ENCODE measurements around the gene SLC4A1.

The SLC4A1 gene

DNA sequence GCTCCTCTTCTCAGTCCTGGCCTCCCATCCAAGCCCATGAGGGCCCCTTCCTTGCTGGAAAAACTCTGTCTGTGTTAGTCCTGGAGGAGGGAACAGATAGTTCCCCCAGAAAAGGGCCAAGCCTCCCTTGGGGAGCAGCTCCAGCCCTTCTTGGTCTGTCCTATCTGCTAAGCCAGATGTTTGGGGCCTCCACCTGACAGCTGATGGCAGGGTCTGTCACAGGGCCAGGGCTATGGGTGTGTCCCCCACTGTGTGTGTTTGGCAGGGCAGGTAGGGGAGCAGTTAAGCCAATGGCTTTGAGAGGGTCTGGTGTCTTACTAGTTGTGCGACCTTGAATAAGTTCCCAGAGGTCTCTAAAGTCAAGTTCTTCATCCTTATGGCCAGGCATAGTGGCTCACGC is 13.6 kb upstream of the SLC4A1 start (continued):
- no peak for TF ChIP-seq TSHZ2 (CRISPR knock-in tag; IDR thresholded peaks at IDR 0.05)
- TF ChIP-seq, protein P1, sequence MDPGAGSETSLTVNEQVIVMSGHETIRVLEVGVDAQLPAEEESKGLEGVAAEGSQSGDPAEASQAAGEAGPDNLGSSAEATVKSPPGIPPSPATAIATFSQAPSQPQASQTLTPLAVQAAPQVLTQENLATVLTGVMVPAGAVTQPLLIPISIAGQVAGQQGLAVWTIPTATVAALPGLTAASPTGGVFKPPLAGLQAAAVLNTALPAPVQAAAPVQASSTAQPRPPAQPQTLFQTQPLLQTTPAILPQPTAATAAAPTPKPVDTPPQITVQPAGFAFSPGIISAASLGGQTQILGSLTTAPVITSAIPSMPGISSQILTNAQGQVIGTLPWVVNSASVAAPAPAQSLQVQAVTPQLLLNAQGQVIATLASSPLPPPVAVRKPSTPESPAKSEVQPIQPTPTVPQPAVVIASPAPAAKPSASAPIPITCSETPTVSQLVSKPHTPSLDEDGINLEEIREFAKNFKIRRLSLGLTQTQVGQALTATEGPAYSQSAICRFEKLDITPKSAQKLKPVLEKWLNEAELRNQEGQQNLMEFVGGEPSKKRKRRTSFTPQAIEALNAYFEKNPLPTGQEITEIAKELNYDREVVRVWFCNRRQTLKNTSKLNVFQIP (CRISPR knock-in tag; IDR thresholded peaks at IDR 0.05; ENCODE audit: borderline replicate concordance, low read depth) = no peak
- TF ChIP-seq ZNF565 (CRISPR knock-in tag; conservative IDR thresholded peaks at IDR 0.05; ENCODE audit: low read depth) = no peak
- no peak for TF ChIP-seq OSR1 (CRISPR knock-in tag; IDR thresholded peaks at IDR 0.05)
- no peak for TF ChIP-seq ARNTL (CRISPR knock-in tag; IDR thresholded peaks at IDR 0.05; ENCODE audit: borderline replicate concordance, low read depth)
- no peak for TF ChIP-seq ESRRG (CRISPR knock-in tag; IDR thresholded peaks at IDR 0.05)
- no peak for TF ChIP-seq RARB (CRISPR knock-in tag; IDR thresholded peaks at IDR 0.05)

GRCh38 chr17:44280392-44280937 is 12.5 kb upstream of the SLC4A1 start:
- no peak for ATAC-seq
- TF ChIP-seq, protein P1 (CRISPR knock-in tag; IDR thresholded peaks at IDR 0.05; ENCODE audit: borderline replicate concordance, low read depth) = no peak
- no peak for TF ChIP-seq CSRNP3 (CRISPR knock-in tag; IDR thresholded peaks at IDR 0.05)
- no peak for TF ChIP-seq ZNF565 (CRISPR knock-in tag; conservative IDR thresholded peaks at IDR 0.05; ENCODE audit: low read depth)
- TF ChIP-seq CSDC2 (CRISPR knock-in tag; IDR thresholded peaks at IDR 0.05) = no peak
- TF ChIP-seq ESRRG (CRISPR knock-in tag; IDR thresholded peaks at IDR 0.05) = no peak
- no peak for TF ChIP-seq TSHZ2 (CRISPR knock-in tag; IDR thresholded peaks at IDR 0.05)
- no peak for TF ChIP-seq BACH2 (CRISPR knock-in tag; IDR thresholded peaks at IDR 0.05; ENCODE audit: borderline replicate concordance)
- TF ChIP-seq, protein P2, sequence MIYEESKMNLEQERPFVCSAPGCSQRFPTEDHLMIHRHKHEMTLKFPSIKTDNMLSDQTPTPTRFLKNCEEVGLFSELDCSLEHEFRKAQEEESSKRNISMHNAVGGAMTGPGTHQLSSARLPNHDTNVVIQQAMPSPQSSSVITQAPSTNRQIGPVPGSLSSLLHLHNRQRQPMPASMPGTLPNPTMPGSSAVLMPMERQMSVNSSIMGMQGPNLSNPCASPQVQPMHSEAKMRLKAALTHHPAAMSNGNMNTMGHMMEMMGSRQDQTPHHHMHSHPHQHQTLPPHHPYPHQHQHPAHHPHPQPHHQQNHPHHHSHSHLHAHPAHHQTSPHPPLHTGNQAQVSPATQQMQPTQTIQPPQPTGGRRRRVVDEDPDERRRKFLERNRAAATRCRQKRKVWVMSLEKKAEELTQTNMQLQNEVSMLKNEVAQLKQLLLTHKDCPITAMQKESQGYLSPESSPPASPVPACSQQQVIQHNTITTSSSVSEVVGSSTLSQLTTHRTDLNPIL (CRISPR knock-in tag; IDR thresholded peaks at IDR 0.05; ENCODE audit: low read depth) = no peak
- no peak for TF ChIP-seq GLIS3 (CRISPR knock-in tag; IDR thresholded peaks at IDR 0.05)
- no peak for TF ChIP-seq ARNTL (CRISPR knock-in tag; IDR thresholded peaks at IDR 0.05; ENCODE audit: borderline replicate concordance, low read depth)
- TF ChIP-seq ISL1 (CRISPR knock-in tag; IDR thresholded peaks at IDR 0.05) = no peak

DNA sequence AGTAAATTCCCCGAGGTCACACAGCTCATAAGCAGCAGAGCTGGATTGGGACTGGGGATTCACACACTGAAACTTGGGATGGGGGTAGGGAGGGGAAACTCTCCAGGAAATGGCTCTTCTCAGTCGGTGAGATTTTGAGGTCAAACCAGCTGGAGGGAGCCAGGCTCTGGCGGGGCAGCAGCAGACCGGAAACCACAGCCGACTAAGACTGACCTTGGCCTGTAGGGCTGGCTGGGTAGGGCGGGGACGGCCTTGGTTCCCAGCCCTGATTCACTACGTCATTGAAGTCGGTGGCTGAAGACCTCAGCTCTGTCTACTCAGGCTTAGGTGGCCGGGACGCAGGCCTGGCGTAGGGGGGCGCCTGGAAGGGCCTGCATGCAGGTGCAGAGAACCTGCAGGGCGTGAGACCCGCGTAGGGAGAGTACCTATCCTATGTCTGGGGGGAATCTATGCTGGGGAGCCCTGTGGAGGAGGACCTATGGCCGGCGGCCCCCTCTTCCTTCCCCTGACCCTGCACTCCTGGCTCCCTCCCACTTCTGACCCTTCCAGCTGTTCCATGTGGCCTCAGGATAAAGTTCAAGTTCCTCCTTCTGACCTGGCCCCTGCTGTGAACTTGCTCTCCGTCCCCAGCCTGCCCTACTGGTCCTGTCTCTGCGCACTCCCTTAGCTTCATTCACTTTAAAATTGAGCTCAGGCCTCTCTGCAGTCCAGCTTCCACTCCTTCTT is 11.9 kb upstream of the SLC4A1 start:
- ATAC-seq = no peak
- TF ChIP-seq GLIS3 (CRISPR knock-in tag; IDR thresholded peaks at IDR 0.05) (no peak), ISL1 (CRISPR knock-in tag; IDR thresholded peaks at IDR 0.05) (no peak), TSHZ2 (CRISPR knock-in tag; IDR thresholded peaks at IDR 0.05) (no peak), RARB (CRISPR knock-in tag; IDR thresholded peaks at IDR 0.05) (no peak), BACH2 (CRISPR knock-in tag; IDR thresholded peaks at IDR 0.05; ENCODE audit: borderline replicate concordance) (no peak), ZFP30 (CRISPR knock-in tag; IDR thresholded peaks at IDR 0.05) (no peak), ZFP3 (CRISPR knock-in tag; IDR thresholded peaks at IDR 0.05) (no peak), ZC3H10 (CRISPR knock-in tag; IDR thresholded peaks at IDR 0.05) (no peak), ZNF70 (CRISPR knock-in tag; IDR thresholded peaks at IDR 0.05) (no peak), OSR1 (CRISPR knock-in tag; IDR thresholded peaks at IDR 0.05) (no peak), CSRNP3 (CRISPR knock-in tag; IDR thresholded peaks at IDR 0.05) (no peak), SNAI2 (CRISPR knock-in tag; IDR thresholded peaks at IDR 0.05) (no peak)

All from SK-N-SH treated with all-trans-retinoic acid at 6 μM for 48 hours (cell line).